T-helper 9 cell (primary cell): ENCODE results near the gene MYLIP.

Experiments used
- DNase-seq: peaks from one replicate; pipeline ENCODE4 v3.0.0-alpha.2; 2020

The MYLIP gene

DNA sequence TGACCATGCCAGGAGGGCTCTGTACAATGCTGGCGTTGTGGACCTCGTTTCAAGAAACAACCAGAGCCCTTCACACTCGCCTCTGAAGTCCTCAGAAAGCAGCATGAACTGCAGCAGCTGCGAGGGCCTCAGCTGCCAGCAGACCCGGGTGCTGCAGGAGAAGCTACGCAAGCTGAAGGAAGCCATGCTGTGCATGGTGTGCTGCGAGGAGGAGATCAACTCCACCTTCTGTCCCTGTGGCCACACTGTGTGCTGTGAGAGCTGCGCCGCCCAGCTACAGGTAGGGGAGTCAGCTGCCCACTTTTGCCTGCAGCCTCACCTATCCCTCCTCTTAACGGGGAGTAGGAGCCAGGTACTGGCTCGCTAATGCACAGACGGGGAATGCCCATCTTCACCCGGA, 16.2 kb downstream of the MYLIP start:
- DNase-seq, result no peak

DNA sequence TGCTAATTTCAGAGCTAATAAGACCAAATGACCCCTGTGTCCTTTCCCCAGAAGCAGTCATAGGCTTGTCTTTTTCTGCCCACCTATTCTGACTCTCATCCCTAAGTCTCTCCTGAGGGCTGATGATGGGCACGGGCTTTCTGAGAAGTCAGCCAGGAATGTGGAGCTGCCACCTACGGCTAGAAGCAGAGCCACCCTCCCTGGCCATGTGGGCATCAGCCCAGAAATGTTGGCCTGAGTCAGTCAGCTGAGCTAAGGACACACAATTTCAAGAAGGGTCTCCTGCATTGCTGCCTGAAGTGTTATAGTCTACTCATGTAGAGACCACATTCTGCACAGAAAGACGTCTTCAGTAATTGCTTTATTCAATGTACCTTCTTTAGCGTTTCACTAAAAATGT, 17.1 kb downstream of the MYLIP start:
- no peak for DNase-seq

GRCh38 chr6:16146527-16146955, 17.7 kb downstream of the MYLIP start:
- DNase-seq, result no peak

- DNase-seq, result no peak
Observed at GRCh38 chr6:16148498-16148897, 19.6 kb downstream of the MYLIP start.

- no peak for DNase-seq
Observed at GRCh38 chr6:16149305-16149704, 20.4 kb downstream of the MYLIP start.

DNA sequence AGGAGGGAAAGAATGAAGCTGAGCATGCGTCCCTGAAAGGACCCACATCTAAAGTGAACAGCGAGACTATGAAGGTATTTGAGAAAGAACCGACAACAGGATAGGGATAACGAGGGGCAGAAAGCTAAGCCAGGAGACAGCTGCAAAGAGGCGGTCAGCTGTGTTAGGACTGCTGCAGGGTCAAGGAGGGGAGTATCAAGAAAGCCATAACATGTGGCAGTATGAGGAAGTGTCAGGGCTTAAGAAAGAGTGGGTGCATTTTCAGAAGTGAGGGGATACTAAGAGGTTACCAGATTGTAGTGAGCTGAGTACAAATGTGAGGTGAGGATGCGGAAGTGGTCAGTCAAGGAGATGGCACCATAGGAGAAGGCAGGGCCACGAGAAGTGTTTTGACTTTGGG, 21.2 kb downstream of the MYLIP start:
- no peak for DNase-seq

DNA sequence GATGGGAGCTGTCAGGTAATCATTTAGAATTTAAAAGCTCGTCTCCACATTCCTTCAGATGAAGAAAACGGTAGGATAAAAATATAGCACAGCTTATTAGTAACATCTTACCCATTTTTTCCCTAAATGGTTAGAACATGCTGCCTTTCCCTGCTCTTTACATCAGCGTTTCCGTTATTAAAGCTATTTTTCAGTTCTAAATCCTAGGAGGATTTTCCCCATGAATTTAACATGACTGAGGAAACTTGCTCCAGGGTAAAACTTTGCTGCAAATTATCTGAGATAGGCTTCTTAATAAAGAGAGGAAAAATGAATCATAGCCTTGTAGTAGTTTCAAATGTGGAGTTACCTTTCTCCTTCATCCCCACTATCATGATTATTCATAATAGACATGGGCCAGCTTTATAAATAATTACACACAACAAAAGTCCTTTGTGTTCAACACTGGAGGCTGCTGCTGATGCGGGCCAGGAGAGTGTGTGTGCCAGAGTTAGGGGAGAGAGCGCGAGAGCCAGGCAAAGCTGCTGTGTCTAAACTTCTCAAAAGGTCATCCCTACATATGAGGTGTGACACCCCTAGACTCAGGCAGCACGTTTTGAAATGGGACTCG, 24.4 kb downstream of the MYLIP start:
- DNase-seq, result no peak

DNA sequence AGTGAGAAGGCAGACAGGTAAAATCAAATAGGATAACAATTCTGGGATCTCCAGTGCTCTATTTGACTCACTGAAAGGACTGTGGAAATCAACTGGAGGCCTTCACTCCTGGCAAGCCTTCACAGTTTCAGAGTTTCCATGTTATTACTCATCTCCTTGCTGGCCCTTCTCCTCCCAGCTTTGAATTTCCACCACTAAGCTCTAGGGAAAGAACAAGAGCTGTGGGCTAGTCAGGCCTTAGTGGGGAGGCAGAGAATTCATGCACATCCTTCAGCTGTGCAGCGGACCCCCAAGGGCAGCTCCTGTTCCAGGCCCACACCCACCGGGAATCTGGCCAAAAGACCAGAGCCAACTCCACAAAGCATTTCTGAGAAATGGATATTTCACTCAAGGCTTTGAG, 26.0 kb downstream of the MYLIP start:
- no peak for DNase-seq

DNA sequence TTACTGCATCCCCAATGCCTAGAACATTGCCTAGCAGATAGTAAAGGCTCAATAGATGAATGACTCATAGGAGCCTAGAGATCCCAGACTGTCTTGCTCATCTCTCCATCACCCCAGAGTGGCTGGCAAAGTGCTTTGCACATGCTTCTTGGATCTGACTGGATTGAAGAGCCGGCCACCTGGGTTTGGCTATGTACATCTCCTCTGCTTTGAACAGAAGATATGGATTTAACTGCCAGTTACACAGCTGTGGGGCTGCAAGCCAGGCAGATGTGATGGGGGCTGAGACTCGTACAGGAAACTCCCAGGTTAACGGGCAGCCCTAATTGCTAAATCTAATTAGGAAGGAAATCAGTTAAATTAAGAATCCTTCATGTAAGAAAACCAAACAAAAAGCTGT, 28.6 kb downstream of the MYLIP start:
- DNase-seq, result no peak

- no peak for DNase-seq
Observed at GRCh38 chr6:16157909-16158308, 29.0 kb downstream of the MYLIP start.

DNA sequence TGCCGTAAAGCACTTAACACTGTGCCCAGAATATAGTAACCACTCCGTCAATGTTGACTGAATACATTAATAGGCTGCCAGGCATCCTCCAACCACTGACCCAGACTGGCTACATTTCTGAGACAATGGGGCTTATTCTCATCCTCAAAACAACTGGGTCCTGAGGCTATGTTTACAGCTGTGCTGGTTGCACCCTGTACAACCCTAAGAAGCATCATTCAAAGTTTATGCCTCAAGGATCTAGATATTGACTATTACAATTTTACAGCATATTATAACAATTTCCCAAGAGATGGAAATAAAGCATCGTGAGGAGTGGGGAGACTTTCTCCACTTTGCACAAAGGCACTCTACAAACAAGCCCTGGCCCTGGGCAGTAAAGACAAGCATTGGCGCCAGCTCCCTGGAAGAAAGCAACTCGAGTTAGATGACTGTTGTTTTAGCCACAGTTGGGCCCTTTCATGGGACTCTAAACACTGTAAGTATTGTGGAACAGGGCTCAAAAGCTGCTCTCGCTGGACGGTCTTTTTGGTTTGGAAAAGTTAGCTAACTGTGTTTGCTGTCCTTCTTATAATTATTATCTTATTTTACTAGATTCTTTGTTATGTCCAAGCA, 30.2 kb downstream of the MYLIP start:
- DNase-seq, result no peak

- DNase-seq, result no peak
Observed at GRCh38 chr6:16160794-16161193, 31.9 kb downstream of the MYLIP start.

DNA sequence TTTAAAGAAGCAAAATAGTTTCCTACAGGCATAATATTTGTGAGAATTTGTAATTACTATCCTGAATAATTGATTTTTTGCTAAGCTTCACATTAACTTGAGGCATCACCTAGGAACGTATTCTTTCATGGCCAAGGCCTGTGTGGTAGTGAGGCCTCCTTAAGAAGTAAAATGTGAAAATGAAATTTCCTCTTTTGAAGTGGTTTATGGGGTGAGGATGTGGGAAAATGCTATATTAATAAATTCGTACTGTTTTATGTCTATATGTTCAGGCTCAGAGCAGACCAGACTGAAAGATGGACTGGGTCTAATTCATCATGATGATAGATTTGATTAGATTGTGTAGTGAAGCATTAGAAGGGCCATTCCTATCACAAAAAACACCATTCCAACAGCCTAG, 33.1 kb downstream of the MYLIP start:
- no peak for DNase-seq

GRCh38 chr6:16163066-16163465, 34.2 kb downstream of the MYLIP start:
- DNase-seq, result no peak

- DNase-seq, result no peak
Observed at GRCh38 chr6:16163535-16164300, 34.8 kb downstream of the MYLIP start.

DNA sequence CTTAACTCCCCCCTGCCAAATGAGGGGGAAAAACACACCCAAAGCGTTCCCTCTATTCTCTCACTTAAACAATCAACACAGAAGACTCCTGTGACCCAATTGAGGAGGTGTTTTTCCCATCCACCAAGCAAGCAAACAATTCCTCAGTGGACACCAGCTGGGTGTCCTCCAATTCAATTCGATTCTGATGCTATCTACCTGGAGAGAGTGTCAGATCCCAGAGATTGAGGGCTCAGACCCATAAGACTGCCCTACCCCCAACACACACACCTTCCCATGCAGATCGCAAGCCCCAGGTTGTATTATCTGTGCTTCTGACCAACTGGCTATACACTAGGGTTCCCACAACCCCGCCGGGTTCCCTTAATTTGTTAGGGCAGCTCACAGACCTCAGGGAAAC, 36.8 kb downstream of the MYLIP start:
- DNase-seq, result no peak

DNA sequence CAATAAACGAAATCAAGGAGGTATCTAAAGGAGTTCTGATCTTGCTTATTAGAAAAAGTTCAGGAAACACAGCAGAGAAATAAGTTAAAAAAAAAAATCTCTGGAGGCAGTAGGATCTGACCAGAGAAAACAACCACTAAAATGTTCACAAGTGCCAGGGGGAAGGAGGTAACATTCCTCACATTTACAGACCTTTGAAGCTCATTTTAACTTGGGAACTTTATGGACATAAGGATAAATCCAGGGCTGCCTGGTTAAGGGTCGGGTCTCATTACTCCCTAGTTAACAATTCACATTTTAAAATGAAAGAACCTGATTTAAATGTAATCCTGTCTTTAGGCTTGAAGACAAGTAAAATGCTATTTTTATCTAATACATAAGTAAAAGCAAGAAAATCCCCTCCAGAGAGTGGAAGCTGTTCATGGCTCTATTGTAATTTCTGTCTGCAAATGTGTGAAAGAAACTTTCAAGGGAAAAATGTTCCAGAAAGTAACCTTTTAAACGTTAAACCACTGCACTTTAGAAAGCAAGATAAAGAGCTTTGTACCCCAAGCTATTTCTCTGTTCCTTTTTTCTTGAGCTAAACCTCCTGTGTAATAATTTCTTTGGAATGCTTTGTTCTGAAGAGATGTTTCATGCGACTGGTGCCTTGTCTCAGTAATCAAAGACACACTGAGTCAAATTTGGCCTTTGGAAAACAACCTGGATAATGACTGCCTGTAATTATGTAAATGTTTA, 38.2 kb downstream of the MYLIP start:
- DNase-seq, result no peak

GRCh38 chr6:16168121-16168520, 39.2 kb downstream of the MYLIP start:
- no peak for DNase-seq

GRCh38 chr6:16168858-16169257, 40.0 kb downstream of the MYLIP start:
- DNase-seq, result no peak

DNA sequence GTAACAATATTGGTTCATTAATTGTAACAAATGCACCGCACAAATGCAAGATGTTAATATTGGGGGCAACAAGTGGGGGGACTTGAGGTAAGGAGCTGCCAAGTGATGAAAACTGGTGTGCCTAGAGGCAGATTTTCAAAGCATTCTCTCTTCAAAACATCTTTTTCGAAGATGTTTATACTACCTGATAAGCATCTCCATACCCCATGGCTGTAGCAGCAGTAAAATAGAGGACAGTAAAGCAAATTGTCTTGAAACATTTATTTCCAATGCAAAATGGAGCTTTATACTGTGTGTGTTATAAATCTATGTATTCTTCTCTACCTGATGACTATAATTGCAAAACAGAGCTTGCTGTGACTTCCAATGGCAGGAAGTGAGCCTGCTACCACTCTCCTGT, 42.5 kb downstream of the MYLIP start:
- DNase-seq, result no peak

GRCh38 chr6:16173167-16173940, 44.5 kb downstream of the MYLIP start:
- DNase-seq, result no peak

GRCh38 chr6:16174416-16175078, 45.7 kb downstream of the MYLIP start:
- DNase-seq, result no peak
